DMS114 treated with DMSO at 0.1 percent for 48 hours (cell line): Measurements from ENCODE around the gene WNT11.

ENCODE experiments used
- DNase-seq: peaks from one replicate; lab custom pipeline; 2025; ENCODE audit not compliant: unreplicated experiment; lab: John Stamatoyannopoulos, UW

The WNT11 gene

DNA sequence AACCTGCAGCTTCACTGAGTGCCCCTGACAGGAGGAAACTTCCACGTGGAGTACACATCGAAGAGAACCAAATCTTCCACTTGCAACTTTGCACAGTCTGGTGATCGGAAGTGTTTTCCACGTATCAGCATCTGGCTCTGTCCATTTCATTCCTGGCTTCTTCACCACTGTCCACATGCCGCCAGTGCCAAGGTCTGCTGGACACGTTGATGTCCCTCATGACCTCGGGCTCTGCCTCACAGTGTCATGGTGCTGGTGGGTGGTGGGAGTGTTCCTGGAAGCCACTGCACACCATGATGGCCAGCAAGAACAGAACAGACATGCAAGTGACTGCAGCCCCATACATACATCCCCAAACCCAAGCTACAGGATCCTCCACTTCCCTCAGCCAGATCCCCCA is 48.4 kb downstream of the WNT11 start:
- DNase-seq = no peak

DNA sequence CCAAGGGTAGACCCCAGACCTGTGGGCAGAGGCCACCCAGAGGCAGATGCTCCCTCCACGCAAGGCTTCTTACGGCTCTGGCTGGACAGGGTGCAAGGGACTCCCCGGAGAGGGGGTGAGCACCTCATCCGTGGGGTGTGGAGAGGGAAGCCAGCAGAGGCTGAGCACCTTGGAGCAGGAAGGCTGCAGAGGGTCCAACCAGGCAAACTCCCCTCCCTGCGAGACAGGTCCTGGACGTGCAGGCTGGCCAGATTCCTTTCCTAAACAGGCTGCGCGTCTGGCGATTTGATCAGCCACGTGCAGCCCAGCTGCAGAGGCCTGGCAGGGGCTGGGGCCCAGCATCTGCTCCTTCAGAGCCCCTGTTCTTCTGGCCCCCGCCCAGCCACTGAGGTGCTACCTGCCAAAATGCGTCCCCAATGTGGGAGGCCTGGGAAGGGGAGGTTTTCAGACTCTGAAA is 49.3 kb downstream of the WNT11 start:
- DNase-seq = no peak

DNA sequence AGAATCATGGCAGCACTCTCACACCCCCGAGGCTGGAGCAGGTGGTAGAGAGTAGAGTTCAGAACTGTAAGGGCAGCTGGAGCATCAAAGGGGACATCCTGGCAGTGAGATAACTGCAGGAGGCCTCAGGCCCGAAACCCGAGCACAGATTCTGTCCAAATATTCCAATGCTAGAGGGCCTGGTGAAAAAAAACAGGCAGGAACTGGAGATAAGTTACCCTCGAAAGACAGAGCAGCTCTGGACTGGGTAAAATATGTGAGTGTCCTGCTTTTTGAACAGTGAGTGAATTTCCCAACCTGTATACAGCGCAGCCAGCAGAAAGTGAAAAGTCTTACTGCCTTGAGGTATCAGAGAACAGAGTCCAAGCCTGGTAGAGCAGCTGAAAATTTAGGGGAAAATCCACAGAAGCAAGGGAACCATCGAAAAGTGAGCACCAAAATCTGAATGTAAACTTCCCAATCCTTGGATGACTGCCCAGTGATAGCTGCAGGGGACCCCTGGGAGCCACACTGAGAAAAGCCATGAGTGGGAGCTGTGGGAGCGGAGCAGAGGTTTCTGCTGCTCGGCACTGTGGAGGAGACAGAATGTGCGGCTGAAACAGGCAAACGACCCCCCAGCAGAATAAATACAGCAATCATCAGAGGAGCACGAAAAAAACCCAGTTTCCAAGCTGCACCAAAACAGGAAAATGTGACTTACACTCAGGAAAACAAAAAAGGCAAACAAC is 50.6 kb downstream of the WNT11 start:
- no peak for DNase-seq

DNA sequence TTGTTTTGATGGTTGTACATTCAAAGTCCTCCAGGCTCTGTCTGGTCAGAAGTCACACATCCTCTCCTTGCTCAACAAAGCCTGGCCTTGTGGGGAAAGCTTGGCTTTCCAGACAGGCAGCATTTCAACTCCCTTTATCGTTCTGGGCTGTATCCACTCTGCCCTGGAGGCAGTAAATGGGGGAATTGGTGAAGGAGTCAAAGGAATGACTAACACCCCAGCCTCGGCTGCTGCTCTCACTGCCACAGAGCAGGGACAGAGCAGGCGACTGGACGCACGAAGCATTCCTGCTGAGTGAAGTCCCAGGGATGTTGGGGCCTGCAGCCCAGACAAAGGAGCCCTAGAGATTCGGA is 52.8 kb downstream of the WNT11 start:
- no peak for DNase-seq

DNA sequence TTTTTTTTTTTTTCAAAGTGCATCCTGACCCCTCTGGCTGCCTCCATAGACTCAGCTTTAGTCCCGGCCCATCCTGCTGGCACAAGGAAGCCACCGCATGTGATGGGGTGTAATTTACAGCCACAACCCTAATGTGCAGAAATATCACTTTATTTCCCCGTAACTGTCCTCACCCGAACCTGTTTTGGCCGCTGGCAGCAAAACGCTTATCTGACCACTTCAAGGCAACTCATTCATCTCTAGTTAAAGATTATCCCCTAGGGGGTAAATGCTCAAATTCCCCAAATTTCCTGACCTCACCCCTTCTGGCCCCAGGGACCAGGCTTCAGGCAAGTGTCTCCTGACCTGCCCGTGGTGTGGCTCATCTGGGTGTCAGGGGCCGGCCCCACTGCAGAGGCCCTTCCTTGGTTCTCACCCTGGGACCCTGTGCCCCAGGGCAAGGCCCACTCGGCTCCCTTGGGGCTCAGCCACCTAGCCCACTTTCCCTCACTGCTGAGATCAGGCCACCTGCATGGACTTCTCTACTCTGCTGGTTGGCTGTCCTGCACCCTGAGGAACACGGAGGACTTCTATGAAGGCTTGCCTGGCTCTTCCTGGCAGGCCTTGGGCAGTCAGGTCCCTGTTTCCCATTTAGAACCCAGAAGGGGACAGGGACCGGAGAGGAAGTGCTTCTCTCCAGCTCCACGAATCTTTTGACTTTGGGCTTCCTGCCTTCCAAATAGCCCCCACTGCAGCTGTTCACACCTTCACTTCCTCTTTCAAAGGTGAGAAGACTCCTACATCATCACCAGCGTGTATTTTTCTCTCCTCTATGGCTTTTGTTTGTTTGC is 53.3 kb downstream of the WNT11 start:
- no peak for DNase-seq

DNA sequence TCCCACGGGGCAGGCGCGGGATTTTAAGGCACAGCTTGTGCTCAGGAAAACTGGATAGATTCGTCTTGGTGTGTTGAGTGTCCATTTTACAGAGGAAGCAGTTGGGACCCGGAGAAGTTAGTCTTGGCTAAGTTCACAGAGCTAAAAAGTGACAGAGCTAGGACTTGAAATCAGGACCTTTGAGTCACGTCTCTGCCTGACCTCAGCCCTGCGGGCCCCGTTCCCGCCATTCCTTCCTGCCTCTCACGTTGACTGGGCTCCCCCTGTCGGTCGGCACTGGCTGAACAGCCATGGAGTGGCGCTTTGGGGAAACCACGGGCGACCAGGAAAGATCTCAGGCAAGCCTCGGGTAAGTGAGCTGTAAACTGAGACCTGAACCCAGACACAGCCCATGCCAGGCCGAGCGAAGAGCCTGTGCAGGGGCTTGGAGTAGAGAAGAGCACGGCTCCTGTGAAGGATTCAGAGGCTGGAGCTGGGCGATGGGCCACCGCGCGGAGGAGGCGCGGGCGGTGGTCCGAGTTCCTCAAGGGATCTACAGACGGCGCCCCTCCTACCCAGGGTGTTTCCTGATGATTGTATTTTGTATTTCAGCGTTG is 54.1 kb downstream of the WNT11 start:
- DNase-seq = peak; percentile 47

DNA sequence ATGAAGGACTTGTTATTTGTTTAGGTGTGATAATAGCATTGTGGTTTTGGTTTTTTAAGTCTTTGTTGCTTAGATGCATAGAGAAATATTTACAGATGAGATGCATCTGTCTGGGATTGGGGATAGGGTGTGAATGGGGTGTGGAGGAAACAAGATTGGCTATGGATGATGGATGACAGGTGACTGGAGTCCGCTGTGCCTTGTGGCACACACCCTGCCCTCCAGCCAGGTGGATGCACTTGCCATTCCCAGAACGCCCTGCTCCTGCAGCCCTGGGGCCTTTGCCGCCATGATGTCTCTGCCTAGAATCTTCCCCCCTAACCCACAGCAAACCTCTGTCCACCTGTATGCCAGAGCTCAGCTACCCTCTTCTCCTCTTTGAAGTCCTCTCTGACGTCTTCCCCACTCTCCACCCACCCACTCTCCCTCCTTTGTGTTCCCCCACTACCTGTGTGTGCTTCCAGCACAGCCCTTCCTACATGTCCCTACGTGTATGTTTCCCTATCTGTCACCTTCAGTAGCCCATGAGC is 54.7 kb downstream of the WNT11 start:
- no peak for DNase-seq

DNA sequence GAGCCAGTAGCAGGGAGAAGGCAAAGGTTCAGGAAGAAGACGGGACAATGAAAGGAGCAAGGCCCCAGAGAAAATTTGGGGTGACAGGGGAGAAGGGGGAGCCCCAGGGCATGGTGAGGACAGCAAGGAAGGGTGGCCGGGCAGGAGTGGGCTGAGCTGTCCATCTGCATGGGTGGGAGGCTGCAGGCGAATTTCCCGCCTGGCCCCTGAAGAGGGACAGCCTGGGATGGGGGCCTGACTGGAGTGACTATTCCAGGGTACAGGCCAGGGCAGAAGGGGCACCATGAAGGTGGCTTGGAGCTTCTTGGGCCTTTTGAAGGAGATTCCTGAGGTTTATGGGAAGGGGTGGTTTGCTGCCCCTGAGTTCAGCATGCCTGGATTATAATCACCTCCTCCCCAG is 56.2 kb downstream of the WNT11 start:
- DNase-seq = no peak

DNA sequence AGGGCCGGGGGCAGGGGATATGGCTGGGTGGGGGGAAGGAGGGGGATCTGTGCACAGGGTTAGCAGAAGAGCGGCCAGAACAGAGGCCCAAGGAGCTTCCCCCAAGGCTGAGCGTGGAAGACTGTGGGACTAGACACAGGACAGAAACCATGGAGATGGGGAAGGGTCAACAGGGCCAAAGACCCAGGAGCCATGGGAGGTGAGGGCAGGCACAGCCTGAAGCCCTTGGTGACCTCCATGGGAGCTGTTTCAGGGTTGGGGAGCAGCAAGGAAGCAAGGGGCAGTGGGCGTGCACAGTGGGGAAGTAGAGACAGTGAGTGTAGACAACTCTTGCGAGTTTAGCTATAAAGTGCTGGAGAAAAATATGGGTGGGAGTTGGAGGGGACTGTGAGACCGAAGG is 56.6 kb downstream of the WNT11 start:
- DNase-seq = no peak

DNA sequence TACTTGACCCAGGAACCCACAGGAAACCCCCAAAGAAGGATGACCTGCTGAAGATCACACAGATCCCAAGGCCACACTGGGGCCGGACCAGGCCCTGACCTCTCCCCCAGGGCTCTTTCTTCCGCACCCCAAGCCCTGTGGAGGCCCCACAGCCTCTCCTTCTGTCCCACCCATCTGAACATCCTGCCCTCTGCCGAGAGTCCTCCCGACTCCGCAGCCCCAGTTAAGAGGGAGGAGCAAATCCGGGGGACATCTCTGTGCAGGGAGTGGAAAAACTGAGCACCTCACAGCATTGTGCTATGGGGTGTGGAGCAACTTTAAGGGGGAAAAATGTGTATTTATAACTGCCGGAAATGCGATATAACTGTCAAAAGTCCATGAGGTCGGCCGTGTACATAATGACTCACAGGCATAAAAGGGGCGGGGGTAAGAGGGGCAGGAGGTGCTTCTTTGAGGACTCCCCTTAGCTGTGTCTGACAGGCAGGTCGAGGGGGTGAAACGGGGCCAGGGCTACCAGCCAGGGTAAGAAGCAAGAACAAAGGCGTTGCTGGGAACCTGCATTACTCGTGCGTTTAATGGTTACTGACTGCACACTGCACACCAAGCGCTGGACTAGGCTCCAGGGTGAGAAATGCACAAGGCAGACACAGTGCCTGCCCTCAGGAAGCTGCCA is 57.2 kb downstream of the WNT11 start:
- no peak for DNase-seq

DNA sequence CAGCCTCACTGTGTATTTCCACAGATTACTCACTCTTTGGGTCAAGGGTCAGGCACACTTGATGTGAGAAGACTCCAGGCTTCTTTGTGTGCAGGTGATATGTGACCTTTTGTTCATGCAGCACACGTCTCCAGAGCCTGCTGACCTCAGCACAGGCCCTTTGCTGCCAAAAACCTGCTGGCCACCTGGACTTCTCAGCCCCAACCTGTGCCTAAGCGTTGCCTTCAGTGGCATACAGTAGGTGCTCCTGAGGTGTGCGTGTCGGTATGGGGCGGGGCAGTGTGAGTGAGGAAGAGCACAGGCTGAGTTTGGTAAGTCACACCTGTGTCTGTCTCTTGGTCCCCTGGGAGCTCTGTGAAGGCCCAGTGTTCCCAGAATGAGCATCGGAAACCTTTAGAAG is 58.1 kb downstream of the WNT11 start:
- DNase-seq = no peak

DNA sequence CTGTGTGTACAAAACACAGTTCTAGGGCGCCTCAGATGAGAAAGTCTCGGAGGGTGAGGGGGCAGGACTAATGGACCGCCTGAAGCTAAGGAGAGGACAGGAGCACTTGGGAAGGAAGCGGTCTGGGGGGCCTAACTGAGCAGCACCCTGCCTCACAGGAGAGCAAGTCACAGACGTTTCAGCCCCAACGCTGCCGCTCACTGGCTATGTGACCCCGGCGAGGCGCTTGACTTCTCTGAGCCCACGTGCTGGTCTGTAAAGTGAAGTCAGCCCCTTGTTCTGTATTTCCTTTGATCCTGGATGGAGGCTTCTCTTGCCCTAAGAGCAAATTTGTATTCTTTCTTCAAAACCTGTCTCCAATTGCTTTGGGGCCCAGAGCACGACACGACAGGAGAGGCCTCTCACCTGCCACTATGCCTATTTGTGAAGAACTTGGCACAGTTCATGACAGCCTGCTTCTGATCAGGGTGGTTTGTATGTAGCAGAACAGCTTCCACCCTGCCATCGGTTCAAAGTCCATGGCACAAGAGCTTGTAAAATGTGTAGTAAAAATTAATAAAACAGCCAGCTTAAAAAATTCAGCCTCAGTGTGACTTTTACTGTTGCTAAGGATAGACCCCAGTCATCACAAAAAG is 59.1 kb downstream of the WNT11 start:
- no peak for DNase-seq

DNA sequence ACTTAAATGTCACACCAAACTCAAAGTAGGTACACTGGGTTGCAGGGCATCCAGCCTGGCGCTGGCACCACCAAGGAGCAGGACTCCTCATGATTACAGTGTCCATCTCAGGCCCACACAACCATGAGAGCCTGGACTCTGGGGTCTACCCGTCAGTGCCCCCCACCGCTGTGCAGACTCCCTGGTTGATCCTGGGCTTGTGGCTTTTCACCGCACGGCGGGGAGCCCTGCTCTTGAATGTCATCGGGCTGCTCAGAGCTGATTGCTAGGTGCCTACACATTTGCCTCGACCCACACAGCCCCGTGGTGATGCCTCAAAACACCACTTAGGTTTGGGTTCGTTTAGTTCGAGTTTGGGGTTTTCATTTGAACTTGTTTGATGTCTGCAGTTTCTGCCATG is 63.0 kb downstream of the WNT11 start:
- DNase-seq = no peak

DNA sequence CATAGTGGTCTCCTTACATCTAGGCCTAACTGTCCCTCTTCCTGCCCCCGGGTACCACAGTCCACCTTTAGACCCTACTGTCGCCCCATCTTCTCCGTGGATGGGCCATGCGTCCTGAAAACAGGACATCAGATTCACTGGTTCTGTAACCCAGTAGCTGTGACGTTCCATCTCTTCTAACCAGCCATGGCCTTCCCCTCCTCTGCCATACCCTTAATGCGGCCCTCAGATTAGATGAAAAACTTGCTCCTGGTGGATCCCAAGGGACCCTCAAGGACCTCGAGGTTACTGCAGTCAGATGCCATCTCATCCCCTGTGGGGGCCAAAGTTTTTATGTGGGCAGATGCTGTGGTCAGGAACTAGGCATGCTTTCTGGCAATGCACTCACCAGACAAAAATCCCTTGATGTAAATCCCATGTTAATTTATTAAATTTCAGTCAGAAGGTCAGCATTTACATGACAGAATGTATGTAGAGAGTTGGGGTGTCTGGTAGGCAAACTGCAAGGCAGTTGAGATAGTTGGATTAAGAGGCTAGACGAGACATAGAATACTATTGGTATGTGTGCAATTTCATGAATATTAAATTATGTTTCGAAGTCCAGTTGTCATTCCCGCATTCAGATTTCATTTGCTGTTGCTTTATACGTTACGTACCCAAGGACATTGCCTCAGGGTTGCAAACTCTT is 64.3 kb downstream of the WNT11 start:
- DNase-seq = no peak

DNA sequence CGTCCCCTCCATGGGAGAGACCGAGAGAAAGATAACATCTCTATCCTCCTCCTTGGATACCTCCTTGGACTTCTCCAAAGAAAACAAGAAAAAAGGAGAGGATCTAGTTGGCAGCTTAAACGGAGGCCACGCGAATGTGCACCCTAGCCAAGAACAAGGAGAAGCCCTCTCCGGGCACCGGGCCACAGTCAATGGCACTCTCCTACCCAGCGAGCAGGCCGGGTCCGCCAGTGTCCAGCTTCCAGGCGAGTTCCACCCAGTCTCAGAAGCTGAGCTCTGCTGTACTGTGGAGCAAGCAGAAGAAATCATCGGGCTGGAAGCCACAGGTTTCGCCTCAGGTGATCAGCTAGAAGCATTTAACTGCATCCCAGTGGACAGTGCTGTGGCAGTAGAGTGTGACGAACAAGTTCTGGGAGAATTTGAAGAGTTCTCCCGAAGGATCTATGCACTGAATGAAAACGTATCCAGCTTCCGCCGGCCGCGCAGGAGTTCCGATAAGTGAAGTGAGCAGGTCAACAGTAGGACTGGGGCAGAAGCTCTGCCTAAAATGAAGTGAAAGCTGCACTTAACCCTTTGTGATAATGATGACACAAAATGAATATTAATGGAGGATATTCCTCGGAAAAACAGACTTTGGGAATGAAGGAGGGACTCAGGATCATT is 65.3 kb downstream of the WNT11 start:
- DNase-seq = no peak

DNA sequence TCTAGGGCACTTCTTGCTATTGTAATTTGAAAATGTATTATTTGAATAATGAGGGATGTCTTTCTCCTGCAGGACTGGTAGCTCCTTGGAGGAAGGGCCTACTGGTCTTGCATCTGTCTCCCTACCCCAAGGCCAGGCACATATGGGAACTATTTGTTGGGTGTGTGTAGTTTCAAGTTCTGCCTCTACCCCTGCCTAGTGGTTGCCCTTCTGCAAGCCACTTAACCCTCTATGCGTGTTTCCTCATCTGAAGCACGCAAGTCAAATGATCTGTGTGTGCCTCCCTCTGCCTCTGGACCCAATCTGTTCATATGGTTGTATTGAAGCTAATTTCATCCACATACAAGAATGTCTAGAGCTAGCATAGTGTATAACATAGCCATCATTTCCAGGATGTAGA is 67.0 kb downstream of the WNT11 start:
- no peak for DNase-seq
